A172 (cell line): ENCODE data around the gene NUBP1. TPM values are rescaled to one million over a fixed set of nuclear protein-coding genes. Genes with fewer than 3 reads are reported as not detected.
"Not testable (repeated sequence)": the region's sequence is repeated elsewhere in the genome, so short reads cannot be mapped to it uniquely, and the experiment has no call there.

Source experiments
- DNase-seq: peaks from one replicate; pipeline ENCODE4 v3.0.0-alpha.2; 2015; ENCODE audit warnings: low spot score
- total RNA-seq: library from RNA; depleted of rRNA; stranded (reverse); fragments of >200 nt; shearing (Covaris generic); gene quantifications from 2 replicates; pipeline ENCODE4 v1.2.3, GENCODE V29; 2014

NUBP1 gene
- total RNA-seq, 1 experiment from 2014 or later: 39.8 TPM

GRCh38 chr16:10751291-10751697, 7.7 kb downstream of the NUBP1 start:
- no peak for DNase-seq

GRCh38 chr16:10752843-10753523, 9.3 kb downstream of the NUBP1 start:
- no peak for DNase-seq

DNA sequence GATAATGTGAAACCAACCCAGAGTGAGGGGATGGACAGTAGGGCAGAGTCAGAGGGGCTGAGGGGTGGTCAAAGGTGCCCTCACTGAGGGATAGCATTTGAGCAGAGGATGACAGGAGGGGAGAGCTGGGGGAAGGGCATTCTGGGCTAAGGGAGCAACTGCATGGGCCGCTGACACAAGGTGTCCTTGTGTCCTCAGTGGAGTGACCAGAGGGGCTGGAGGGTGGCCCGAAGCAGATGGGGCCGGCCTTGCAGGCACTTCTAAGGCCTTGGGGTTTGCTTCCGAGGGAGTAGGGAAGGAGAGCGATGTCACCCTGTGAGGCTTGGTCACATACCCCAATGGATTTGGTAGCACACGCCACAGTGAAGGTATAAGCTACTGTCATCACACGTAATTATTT, 10.0 kb downstream of the NUBP1 start:
- no peak for DNase-seq

- peak; percentile 89 for DNase-seq
Measured at GRCh38 chr16:10754941-10755340, 11.3 kb downstream of the NUBP1 start.

DNA sequence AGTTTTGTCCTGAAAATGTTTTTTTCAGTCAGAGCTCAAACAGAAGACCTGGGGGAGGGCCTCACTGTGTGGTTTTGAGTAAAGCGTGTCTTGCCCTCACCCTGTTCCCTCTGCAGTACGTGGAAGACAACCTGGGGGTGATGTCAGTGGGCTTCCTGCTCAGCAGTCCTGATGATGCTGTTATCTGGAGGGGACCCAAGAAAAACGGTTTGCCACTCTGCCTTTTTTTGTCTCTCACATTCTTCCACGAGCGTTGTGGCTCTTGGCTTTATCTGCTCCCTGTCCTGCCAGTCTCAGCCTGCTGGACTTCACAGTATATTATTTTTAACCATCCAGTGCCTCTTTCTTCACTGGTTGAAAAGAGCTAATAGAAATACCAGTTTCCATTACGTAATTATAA, 12.9 kb downstream of the NUBP1 start:
- DNase-seq: peak; percentile 27

GRCh38 chr16:10760858-10761257, 17.2 kb downstream of the NUBP1 start:
- no peak for DNase-seq

DNA sequence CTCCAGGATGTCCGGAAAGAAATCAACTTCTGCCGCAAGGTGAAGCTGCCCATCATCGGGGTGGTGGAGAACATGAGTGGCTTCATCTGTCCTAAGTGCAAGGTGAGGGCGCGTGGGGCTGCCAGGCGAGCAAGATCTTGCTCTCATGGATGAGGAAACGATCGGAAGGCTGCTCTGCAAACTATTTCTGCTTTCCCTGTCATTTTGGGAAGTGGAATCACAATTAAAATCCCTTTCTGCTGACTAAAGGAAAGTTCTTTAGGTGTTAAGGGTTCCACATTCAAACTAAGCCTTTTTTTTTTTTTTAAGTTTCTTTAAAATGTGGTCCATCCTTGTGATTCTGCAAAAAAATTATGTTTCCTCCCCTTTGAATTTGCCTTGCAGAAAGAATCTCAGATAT, 17.7 kb downstream of the NUBP1 start:
- no peak for DNase-seq

DNA sequence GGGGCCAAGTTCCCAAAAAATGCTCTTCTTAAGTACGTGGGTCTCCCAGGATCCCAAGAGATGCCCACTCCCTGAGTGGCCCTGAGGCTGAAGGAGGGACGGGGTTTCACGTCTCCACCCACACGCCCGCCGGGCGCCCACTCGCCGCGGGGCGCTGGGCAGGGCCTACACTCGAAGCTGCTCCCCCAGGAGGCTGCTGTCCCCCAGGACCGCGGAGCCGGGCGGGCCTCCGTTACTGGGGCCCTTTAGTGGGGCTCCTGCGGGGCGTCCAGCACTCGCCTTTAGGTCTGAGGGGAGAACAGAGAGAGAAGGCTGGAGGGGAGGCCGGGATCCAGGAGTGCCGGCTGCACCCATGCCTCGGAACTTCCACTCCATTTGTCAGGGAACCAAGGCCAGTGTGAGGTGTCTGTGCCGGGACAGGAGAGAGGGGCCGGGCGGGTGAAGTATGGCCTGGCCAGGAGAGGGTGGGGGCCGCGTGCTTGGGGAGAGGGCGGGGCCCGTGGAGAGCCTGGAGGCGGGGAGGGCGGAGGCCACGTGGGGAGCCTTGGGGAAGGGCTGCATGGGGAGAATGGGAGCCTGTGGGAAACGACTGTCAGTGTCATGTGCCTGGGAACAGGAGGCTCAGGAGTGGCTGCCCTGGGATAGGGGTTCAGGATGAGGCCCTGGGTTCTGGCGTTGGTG, 18.8 kb downstream of the NUBP1 start:
- no peak for DNase-seq

DNA sequence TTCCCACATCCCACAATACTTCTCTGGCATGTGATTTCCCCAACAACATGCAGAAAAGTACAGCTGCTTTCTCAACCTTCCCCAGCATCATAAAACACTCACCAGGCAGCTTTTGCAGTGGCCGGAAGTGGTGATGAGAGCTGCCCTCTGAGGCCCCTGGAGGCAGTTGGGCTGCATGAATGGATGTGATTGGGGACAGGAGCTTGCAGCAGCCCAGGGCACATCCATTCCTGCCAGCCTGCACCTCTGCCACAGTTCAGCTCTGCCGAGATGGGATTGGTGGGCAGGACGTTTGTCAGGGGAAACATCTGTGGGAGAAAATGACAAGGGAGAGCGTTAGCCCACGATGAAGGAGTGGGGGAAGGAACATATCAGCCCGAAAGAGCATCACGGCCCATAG, 19.8 kb downstream of the NUBP1 start:
- DNase-seq: no peak

DNA sequence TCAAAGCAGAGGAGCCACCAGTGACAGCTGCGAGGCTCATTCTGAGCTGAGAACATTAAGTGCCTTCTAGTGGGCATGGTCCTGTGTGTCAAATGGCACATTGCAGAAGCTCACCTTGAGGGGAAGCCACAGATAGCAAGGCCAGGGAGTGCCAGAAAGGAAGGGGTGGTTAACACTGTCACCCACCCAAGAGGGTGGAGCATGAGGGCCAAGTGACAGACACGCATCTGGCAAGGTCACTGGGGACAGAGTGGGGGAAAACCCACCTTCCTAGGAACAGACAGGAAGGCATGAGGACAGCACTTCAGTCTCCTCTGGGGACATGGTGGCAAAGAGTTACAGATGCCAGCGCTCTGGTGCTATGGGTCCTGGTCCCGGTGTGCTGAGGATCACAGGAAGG, 22.1 kb downstream of the NUBP1 start:
- no peak for DNase-seq

DNA sequence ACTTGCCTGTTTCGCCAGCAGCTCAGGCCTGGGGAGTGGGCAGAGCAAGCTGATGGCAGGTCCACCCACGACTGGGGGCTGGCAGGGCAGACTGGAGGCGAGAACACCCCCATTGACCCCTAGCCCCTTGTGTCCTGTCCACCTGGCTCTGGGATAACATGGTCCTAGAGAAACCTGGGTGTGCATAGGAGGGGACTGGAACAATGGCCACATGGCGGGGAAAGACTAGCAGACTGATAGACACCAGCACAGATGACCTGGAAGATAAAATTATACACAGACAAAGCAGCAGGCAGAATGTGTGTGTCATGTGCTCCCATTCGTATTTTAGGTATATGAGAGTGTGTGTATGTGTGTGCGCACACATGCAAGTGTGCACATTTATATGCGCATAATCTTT, 23.5 kb downstream of the NUBP1 start:
- DNase-seq: no peak

DNA sequence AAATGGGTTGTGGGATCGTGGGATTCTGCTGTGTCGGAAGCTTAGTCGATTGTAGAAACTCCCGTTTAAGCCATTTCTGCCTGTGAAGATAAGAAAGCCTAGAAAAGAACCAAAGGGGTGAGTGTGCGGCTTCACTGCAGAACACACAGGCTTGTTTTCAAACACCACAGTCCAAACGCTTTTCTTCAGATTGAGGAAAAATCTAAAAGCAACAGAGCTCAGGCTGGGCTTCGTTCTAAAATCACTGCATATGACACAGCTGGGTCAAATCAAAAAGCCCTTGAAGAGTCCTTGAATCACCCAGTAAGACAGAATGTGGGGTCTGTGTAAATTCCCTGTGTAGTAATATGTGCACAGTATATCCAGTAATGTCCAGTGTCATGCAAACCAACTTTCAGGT, 25.7 kb downstream of the NUBP1 start:
- DNase-seq: no peak

DNA sequence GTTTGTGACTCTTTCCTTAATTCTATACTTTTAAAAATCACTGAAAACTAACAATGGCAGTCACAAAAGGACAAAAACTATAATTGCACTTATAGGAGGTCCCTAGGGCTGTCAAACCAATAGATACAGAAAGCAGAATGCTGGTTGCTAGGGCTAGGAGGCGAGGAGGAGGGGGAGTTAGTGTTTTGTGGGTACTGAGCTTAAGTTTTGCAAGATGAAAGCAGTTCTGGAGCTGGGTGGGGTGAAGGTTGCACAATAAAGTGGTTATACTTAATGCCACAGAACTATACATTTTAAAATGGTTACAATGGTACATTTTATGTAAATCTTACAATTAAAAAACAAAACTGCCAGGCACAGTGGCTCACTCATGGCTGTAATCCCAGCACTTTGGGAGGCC, 27.3 kb downstream of the NUBP1 start:
- DNase-seq: no peak

GRCh38 chr16:10776280-10776679, 32.6 kb downstream of the NUBP1 start:
- DNase-seq: no peak

- not testable (repeated sequence) for DNase-seq
Measured at GRCh38 chr16:10776923-10777322, 33.3 kb downstream of the NUBP1 start.

DNA sequence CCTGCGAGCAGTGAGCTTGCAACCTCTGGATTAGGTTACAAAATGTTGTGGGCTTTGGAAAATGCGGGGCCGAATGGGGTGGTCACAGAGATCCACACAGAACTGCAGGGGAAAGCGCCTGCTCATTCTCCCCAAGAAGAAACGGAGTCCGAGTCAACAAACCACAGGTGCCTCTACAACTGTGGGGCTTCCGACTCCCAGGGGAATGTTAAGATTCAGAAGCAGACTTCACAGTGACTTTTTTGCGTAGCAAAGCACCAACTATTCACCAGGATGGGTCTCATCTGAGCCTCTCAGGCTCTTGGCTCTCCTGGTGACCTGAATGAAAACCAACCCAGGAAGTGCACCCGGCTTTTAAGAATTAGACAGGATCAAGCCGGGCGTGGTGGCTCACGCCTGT, 33.7 kb downstream of the NUBP1 start:
- DNase-seq: no peak

DNA sequence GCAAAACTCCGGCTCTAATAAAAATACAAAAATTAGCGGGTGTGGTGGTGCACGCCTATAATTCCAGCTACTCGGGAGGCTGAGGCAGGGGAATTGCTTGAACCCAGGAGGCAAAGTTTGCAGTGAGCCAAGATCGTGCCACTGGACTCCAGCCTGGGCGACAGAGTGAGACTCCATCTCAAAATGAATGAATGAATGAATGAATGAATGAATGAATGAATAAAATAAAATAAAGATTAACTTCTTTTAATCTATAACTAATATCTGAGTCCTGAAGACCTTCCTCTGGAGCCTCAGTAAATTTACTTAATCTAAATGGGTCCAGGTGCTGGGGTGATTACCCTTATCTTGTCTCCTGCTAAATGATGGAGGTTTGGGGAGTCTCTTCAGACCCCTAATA, 36.3 kb downstream of the NUBP1 start:
- DNase-seq: not testable (repeated sequence)

- DNase-seq: no peak
Measured at GRCh38 chr16:10780628-10781027, 37.0 kb downstream of the NUBP1 start.

- no peak for DNase-seq
Measured at GRCh38 chr16:10782628-10783027, 39.0 kb downstream of the NUBP1 start.

GRCh38 chr16:10787304-10787703, 43.7 kb downstream of the NUBP1 start:
- no peak for DNase-seq

GRCh38 chr16:10788630-10789029, 45.0 kb downstream of the NUBP1 start:
- DNase-seq: not testable (repeated sequence)

- DNase-seq: no peak
Measured at GRCh38 chr16:10791048-10791447, 47.4 kb downstream of the NUBP1 start.

DNA sequence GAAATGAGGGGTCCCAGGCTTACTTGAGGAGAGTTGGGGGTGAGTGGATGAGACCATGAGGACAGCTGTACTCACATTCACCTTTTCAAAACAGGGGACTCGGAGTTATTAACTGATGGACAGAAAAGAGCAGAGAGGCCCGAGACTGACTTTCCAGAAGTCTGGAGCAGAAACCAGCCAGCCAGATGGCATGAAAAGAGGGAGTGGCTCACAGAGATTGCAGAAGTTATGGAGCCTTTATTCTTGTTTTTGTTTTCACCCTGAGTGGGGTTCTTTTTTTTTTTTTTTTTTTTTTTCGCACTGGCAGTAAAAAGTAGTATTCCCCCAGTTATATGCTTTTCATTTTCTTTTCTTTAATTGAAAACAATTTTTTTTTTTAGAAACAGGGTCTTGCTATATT, 56.1 kb downstream of the NUBP1 start:
- DNase-seq: no peak

DNA sequence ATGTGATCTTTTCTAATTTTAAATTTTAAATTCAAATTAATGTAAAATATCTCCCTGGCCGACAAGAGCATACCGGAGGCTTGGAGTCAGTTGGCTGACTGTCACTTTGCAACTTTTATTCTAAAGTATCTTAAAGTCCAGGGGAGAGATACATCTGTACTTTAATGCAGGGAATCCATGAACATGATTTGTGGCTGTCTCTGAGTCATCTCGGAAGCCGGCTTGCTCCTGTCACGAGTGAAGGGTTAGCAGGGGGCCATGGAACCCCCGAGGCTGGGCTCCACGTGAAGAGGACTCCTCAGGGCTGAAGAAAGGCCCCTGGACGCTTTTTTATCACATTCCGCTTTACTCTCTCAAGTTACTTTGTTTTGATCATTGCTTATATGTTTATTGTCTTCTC, 61.7 kb downstream of the NUBP1 start:
- peak; percentile 18 for DNase-seq
